Keratinocyte (primary cell): ENCODE measurements around the gene ADSL. TPM values are rescaled to one million over a fixed set of nuclear protein-coding genes. Genes with fewer than 3 reads are reported as not detected.
"Not testable (repeated sequence)": the region's sequence is repeated elsewhere in the genome, so short reads cannot be mapped to it uniquely, and the experiment has no call there.

Source experiments
- DNase-seq: peaks from one replicate; pipeline ENCODE4 v3.0.0-alpha.2; 2011; ENCODE audit warnings: low read depth, missing footprints, low spot score
- FAIRE-seq: peaks from 2 replicates; lab custom pipeline; 2011; peaks lifted over from hg19 to GRCh38; lab: Jason Lieb, UNC
- H2AFZ ChIP-seq: 2 replicates; pipeline ENCODE4 v1.6.0; 2012; ENCODE audit warnings: low read length, control low read depth, inconsistent platforms; ENCODE audit not compliant: control insufficient read depth
- H3K27ac ChIP-seq: 2 replicates; pipeline ENCODE4 v1.5.1; 2011; ENCODE audit warnings: low read length; ENCODE audit not compliant: control insufficient read depth, insufficient read depth
- H3K27me3 ChIP-seq: 3 replicates; pipeline ENCODE4 v1.6.0; 2011; ENCODE audit warnings: low read length; ENCODE audit not compliant: control insufficient read depth, insufficient read depth; ENCODE audit errors: extremely low read depth
- H3K36me3 ChIP-seq, 2 experiments: 2 replicates in 1 of 2; 3 replicates in 1 of 2; pipeline ENCODE4 v1.5.1; 2011; ENCODE audit warnings: low read length in 2 of 2, mild to moderate bottlenecking in 1 of 2; ENCODE audit not compliant: control insufficient read depth in 2 of 2, insufficient read depth in 2 of 2; ENCODE audit errors: extremely low read depth in 1 of 2
- H3K4me1 ChIP-seq: 3 replicates; pipeline ENCODE4 v1.5.1; 2011; ENCODE audit warnings: low read length; ENCODE audit not compliant: control insufficient read depth, insufficient read depth; ENCODE audit errors: extremely low read depth
- H3K4me2 ChIP-seq: 3 replicates; pipeline ENCODE4 v1.6.0; 2011; ENCODE audit warnings: low read depth, low read length; ENCODE audit not compliant: control insufficient read depth, insufficient read depth; ENCODE audit errors: extremely low read depth
- H3K4me3 ChIP-seq, 3 experiments: fragments of 200-600 bp in 1 of 3; sonication (generic) in 1 of 3; 2 replicates in 2 of 3; 3 replicates in 1 of 3; pipeline ENCODE4 v1.5.1; 2011 to 2016; ENCODE audit warnings: low read length in 3 of 3, mild to moderate bottlenecking in 3 of 3, control low read depth in 2 of 3, inconsistent platforms in 1 of 3, low read depth in 1 of 3, mixed read lengths in 1 of 3, mixed run types in 1 of 3, moderate library complexity in 1 of 3; ENCODE audit not compliant: control insufficient read depth in 2 of 3, insufficient read depth in 2 of 3; ENCODE audit errors: extremely low read depth in 1 of 3
- H3K79me2 ChIP-seq: 2 replicates; pipeline ENCODE4 v1.6.0; 2012; ENCODE audit warnings: low read length; ENCODE audit not compliant: control insufficient read depth, insufficient read depth
- H3K9ac ChIP-seq: 3 replicates; pipeline ENCODE4 v1.6.0; 2011; ENCODE audit warnings: low read length; ENCODE audit not compliant: control insufficient read depth, insufficient read depth; ENCODE audit errors: extremely low read depth
- H3K9me1 ChIP-seq: 3 replicates; pipeline ENCODE4 v1.6.0; 2011; ENCODE audit warnings: low read length; ENCODE audit not compliant: control insufficient read depth, insufficient read depth; ENCODE audit errors: extremely low read depth
- H3K9me3 ChIP-seq: 2 replicates; pipeline ENCODE4 v1.5.1; 2012; ENCODE audit warnings: low read depth, low read length; ENCODE audit not compliant: control insufficient read depth
- H4K20me1 ChIP-seq: 3 replicates; pipeline ENCODE4 v1.6.0; 2011; ENCODE audit warnings: low read length; ENCODE audit not compliant: control insufficient read depth, insufficient read depth; ENCODE audit errors: extremely low read depth
- EZH2 ChIP-seq: IDR thresholded peaks from one replicate; pipeline ENCODE4 v1.6.1; 2012; ENCODE audit warnings: inconsistent platforms, mild to moderate bottlenecking, low read length, moderate library complexity
- dilution Hi-C: fragments of 300-500 bp; cut with MboI; formaldehyde crosslinking; loops from one replicate; pipeline ENCODE4 v1.7.0; 2020; ENCODE audit warnings: low sequenced_read_pairs; ENCODE audit not compliant: extremely low pct_ligation_motif_present
- polyA plus RNA-seq, 5 experiments: library from polyadenylated mRNA; depleted of rRNA in 3 of 5; stranded (reverse) in 3 of 5; stranded (forward) in 1 of 5; unstranded in 1 of 5; fragments of >200 nt; gene quantifications; 1 replicate in 1 of 5; 2 replicates in 3 of 5; 3 replicates in 1 of 5; pipeline versions ENCODE4 v1.2.1 to v1.2.3, GENCODE V29; 2011 to 2012; ENCODE audit warnings: missing spikeins in 2 of 5, low read depth in 1 of 5, low replicate concordance in 1 of 5
- TF ChIP-seq, protein P1 (sequence below), 3 experiments: IDR thresholded peaks in 1 of 3; conservative IDR thresholded peaks in 1 of 3; optimal IDR thresholded peaks in 1 of 3; 2 replicates in 2 of 3; 3 replicates in 1 of 3; pipeline versions ENCODE3 to v1.5.1; 2011; ENCODE audit warnings: low read length in 3 of 3, mild to moderate bottlenecking in 3 of 3, moderate library complexity in 2 of 3, control low read depth in 1 of 3, inconsistent platforms in 1 of 3; ENCODE audit not compliant: insufficient read depth in 2 of 3; ENCODE audit errors: extremely low read depth in 1 of 3

ADSL gene
- polyA plus RNA-seq, 1 donor (not counting 4 experiments of a cell fraction or from before 2014, with no cell fraction given) = 96.1 TPM

DNA sequence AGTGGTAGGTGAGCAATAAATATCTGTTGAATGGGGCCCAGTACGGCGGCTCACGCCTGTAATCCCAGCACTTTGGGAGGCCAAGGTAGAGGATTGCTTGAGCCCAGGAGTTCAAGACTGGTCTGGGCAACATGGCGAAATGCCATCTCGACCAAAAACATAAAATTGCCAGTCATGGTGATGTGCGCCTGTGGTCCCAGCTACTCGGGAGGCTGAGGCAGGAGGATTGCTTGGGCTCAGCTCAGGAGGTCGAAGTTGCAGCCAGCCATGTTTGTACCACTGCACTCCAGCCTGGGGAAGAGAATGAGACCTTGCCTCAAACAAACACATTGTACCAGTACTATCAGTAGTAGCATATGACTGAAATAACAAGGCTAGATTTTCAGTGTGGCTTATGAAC lies 28.3 kb downstream of the ADSL start:
- Histone ChIP-seq H3K4me1 (peaks cover 20% of the 10 kb centered on the region), H3K9me1 (no peaks in the 10 kb centered on the region), H3K27ac (no peak overlapping the region), H2AFZ (no peak overlapping the region), H3K9ac (no peak overlapping the region), H4K20me1 (no peaks in the 10 kb centered on the region), H3K4me2 (no peak overlapping the region), H3K36me3 (peaks cover 2 to 7% of the 10 kb centered on the region in 2 experiments), H3K4me3 (no peak overlapping the region), H3K79me2 (peaks cover 45% of the 10 kb centered on the region), H3K9me3 (no peaks in the 10 kb centered on the region), H3K27me3 (no peaks in the 10 kb centered on the region)
- dilution Hi-C loops = no loop called here
- DNase-seq (no peak), FAIRE-seq (no peak)
- TF ChIP-seq, protein P1, sequence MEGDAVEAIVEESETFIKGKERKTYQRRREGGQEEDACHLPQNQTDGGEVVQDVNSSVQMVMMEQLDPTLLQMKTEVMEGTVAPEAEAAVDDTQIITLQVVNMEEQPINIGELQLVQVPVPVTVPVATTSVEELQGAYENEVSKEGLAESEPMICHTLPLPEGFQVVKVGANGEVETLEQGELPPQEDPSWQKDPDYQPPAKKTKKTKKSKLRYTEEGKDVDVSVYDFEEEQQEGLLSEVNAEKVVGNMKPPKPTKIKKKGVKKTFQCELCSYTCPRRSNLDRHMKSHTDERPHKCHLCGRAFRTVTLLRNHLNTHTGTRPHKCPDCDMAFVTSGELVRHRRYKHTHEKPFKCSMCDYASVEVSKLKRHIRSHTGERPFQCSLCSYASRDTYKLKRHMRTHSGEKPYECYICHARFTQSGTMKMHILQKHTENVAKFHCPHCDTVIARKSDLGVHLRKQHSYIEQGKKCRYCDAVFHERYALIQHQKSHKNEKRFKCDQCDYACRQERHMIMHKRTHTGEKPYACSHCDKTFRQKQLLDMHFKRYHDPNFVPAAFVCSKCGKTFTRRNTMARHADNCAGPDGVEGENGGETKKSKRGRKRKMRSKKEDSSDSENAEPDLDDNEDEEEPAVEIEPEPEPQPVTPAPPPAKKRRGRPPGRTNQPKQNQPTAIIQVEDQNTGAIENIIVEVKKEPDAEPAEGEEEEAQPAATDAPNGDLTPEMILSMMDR (optimal IDR thresholded peaks at IDR 0.05 in 1 of 3, IDR thresholded peaks at IDR 0.05 in 1 of 3, conservative IDR thresholded peaks at IDR 0.05 in 1 of 3; ENCODE audit: extremely low read depth in 1 of 3, insufficient read depth in 2 of 3, low read length in 3 of 3) = no peak
- no peak for TF ChIP-seq EZH2

DNA sequence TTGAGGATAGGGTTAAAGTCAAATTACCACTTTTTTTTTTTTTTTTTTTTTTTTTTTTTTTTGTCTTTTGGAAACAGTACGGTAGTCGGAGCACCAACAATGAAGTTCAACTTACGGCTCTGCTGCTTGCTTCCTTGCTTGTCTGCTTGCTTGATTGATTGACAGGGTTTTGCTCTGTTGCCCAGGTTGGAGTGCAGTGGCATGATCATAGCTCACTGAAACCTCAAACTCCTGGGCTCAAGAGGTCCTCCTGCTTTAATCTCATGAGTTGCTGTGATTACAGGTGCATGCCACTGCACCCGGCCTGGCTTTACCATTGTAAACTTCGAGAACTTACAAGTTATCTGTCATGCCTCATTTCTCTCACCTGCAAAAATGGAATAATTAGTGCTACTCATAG lies 29.8 kb downstream of the ADSL start:
- Histone ChIP-seq H3K4me1 (peaks cover 20% of the 10 kb centered on the region), H3K9me3 (no peaks in the 10 kb centered on the region), H3K9me1 (no peaks in the 10 kb centered on the region), H4K20me1 (no peaks in the 10 kb centered on the region), H2AFZ (no peak overlapping the region), H3K27ac (no peak overlapping the region), H3K9ac (no peak overlapping the region), H3K4me2 (no peak overlapping the region), H3K27me3 (no peaks in the 10 kb centered on the region), H3K79me2 (peaks cover 52% of the 10 kb centered on the region), H3K36me3 (peaks cover 2 to 7% of the 10 kb centered on the region in 2 experiments), H3K4me3 (no peak overlapping the region)
- DNase-seq (no peak), FAIRE-seq (no peak)
- no peak for TF ChIP-seq EZH2
- dilution Hi-C loops = no loop called here

DNA sequence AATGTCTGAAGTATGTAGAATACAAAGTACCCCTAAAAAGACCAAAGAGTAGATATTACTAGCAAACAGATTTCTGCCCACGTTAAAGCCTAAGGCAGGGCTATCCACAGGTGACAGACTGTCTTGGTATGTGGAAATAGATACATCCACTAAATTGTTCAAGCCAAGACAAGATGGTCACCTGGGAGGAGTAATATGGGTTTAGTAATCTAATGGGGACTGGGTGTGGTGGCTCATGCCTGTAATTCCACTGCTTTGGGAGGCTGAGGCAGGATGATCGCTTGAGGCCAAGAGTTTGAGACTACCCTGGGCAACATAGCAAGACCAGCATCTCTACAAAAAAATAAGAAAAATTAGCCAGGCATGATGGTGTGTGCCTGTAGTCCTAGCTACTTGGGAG lies 31.6 kb downstream of the ADSL start:
- Histone ChIP-seq H3K9me1 (no peaks in the 10 kb centered on the region), H3K4me1 (peaks cover 11% of the 10 kb centered on the region), H3K79me2 (peaks cover 54% of the 10 kb centered on the region), H3K4me3 (no peak overlapping the region), H3K9ac (peak overlapping the region; percentile 9), H4K20me1 (no peaks in the 10 kb centered on the region), H3K9me3 (no peaks in the 10 kb centered on the region), H3K27ac (peak overlapping the region; percentile 47), H3K36me3 (peaks cover 1 to 4% of the 10 kb centered on the region in 2 experiments), H2AFZ (no peak overlapping the region), H3K27me3 (no peaks in the 10 kb centered on the region), H3K4me2 (peak overlapping the region; percentile 37)
- TF ChIP-seq EZH2 = no peak
- TF ChIP-seq, protein P1 (optimal IDR thresholded peaks at IDR 0.05 in 1 of 3, IDR thresholded peaks at IDR 0.05 in 1 of 3, conservative IDR thresholded peaks at IDR 0.05 in 1 of 3; ENCODE audit: extremely low read depth in 1 of 3, insufficient read depth in 2 of 3, low read length in 3 of 3) = no peak
- FAIRE-seq (peak; percentile 96), DNase-seq (peak; percentile 57)
- dilution Hi-C loops = no loop called here

DNA sequence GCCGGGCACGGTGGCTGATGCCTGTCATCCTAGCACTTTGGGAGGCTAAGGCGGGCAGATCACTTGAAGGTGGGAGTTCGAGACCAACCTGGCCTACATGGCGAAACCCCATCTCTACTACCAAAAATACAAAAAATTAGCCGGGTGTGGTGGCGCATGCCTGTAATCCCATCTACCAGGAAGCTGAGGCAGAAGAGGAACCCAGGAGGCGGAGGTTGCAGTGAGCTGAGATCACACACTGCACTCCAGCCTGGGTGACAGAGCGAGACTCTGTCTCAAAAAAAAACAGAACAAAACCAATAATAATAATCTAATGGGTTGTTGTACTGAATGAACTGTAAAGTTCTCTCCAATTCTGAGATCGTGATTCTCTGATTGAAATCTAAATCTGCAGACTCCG lies 32.1 kb downstream of the ADSL start:
- H3K4me2 ChIP-seq = peak overlapping the region; percentile 37
- H3K27ac ChIP-seq = peak overlapping the region; percentile 47
- H3K9me3 ChIP-seq, H4K20me1 ChIP-seq, dilution Hi-C loops, H3K27me3 ChIP-seq, H3K9me1 ChIP-seq, H3K36me3 ChIP-seq, H2AFZ ChIP-seq, FAIRE-seq, H3K4me3 ChIP-seq, DNase-seq: not testable (repeated sequence)
- peaks cover 11% of the 10 kb centered on the region for H3K4me1 ChIP-seq
- H3K9ac ChIP-seq = peak overlapping the region; percentile 9
- peaks cover 52% of the 10 kb centered on the region for H3K79me2 ChIP-seq
